ENCODE results near the gene OSER1.

DNA sequence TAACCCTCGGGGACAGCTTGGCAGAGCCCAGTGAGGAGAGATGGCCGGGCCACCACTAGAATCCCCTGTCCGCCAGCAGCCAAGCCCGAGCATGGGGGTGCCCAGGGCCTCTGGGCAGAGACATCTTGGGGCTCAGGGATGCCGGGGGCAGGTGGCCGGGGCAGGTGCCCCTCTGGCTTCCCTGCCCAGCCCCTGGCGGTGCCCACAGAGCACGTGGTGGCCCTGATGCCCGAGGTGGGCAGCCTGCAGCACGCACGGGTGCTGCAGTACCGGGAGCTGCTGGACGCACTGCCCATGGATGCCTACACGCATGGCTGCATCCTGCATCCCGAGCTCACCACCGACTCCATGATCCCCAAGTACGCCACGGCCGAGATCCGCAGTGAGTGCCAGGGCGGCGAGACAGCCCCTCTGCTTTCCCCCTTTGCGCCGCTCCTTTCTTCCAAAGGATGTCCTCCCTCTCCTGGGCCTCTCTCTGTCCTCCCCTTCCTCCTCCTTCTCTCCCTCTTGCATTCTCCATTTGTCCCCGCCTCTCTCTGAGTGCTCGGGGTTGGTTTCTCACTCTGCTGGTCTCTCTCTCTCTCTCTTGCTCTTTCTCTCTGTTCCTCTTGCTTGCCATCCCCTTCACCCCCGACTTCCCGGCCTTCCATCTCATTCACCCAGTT, 47.8 kb upstream of the OSER1 start:
- TF ChIP-seq CTCF (IDR thresholded peaks at IDR 0.05) (no peak), POLR2A (IDR thresholded peaks at IDR 0.05) (no peak)
